ENCODE measurements around the gene PTPRN2.

PTPRN2 gene

GRCh38 chr7:157560710-157561522, 1026.7 kb downstream of the PTPRN2 start:
- no peak for DNase-seq (ENCODE audit: low spot score)

- DNase-seq (ENCODE audit: low spot score): no peak
Measured at GRCh38 chr7:157560258-157560654, 1027.4 kb downstream of the PTPRN2 start.

GRCh38 chr7:157559596-157560257, 1027.9 kb downstream of the PTPRN2 start:
- no peak for DNase-seq (ENCODE audit: low spot score)

- no peak for DNase-seq (ENCODE audit: low spot score)
Measured at GRCh38 chr7:157558875-157559595, 1028.6 kb downstream of the PTPRN2 start.

GRCh38 chr7:157558516-157558874, 1029.1 kb downstream of the PTPRN2 start:
- DNase-seq (ENCODE audit: low spot score): no peak

- no peak for DNase-seq (ENCODE audit: low spot score)
Measured at GRCh38 chr7:157558061-157558460, 1029.6 kb downstream of the PTPRN2 start.

GRCh38 chr7:157557263-157557662, 1030.4 kb downstream of the PTPRN2 start:
- DNase-seq (ENCODE audit: low spot score): no peak

- no peak for DNase-seq (ENCODE audit: low spot score)
Measured at GRCh38 chr7:157556642-157556944, 1031.0 kb downstream of the PTPRN2 start.

GRCh38 chr7:157555944-157556641, 1031.5 kb downstream of the PTPRN2 start:
- no peak for DNase-seq (ENCODE audit: low spot score)

- no peak for DNase-seq (ENCODE audit: low spot score)
Measured at GRCh38 chr7:157555313-157555712, 1032.3 kb downstream of the PTPRN2 start.

- no peak for DNase-seq (ENCODE audit: low spot score)
Measured at GRCh38 chr7:157554393-157555238, 1033.0 kb downstream of the PTPRN2 start.

GRCh38 chr7:157553256-157553655, 1034.4 kb downstream of the PTPRN2 start:
- DNase-seq (ENCODE audit: low spot score): no peak

- no peak for DNase-seq (ENCODE audit: low spot score)
Measured at GRCh38 chr7:157552295-157552993, 1035.2 kb downstream of the PTPRN2 start.

GRCh38 chr7:157551325-157552070, 1036.1 kb downstream of the PTPRN2 start:
- DNase-seq (ENCODE audit: low spot score): no peak

GRCh38 chr7:157550300-157551275, 1037.0 kb downstream of the PTPRN2 start:
- DNase-seq (ENCODE audit: low spot score): no peak

- no peak for DNase-seq (ENCODE audit: low spot score)
Measured at GRCh38 chr7:157549612-157550299, 1037.9 kb downstream of the PTPRN2 start.

GRCh38 chr7:157548691-157549303, 1038.8 kb downstream of the PTPRN2 start:
- DNase-seq (ENCODE audit: low spot score): no peak

GRCh38 chr7:157547611-157548010, 1040.0 kb downstream of the PTPRN2 start:
- DNase-seq (ENCODE audit: low spot score): no peak
